ENCODE data around the gene OARD1.

The OARD1 gene

GRCh38 chr6:41047745-41048732, 24.1 kb downstream of the OARD1 start:
- DNase-seq: no peak

GRCh38 chr6:41047306-41047705, 24.9 kb downstream of the OARD1 start:
- no peak for DNase-seq

- DNase-seq: no peak
Observed at GRCh38 chr6:41046084-41046483, 26.1 kb downstream of the OARD1 start.

- no peak for DNase-seq
Observed at GRCh38 chr6:41045664-41046063, 26.5 kb downstream of the OARD1 start.

GRCh38 chr6:41043151-41043550, 29.0 kb downstream of the OARD1 start:
- DNase-seq: no peak

GRCh38 chr6:41042226-41043055, 29.7 kb downstream of the OARD1 start, which contains the start of gene TSPO2:
TSPO2 (plus strand) TSS chr6:41042467; CDS start chr6:41042986, 519 bp downstream.
- no peak for DNase-seq

- no peak for DNase-seq
Observed at GRCh38 chr6:41040940-41041536, 31.1 kb downstream of the OARD1 start.

- no peak for DNase-seq
Observed at GRCh38 chr6:41040101-41040939, 31.8 kb downstream of the OARD1 start.

- no peak for DNase-seq
Observed at GRCh38 chr6:41039060-41039998, 32.8 kb downstream of the OARD1 start, which contains the start of gene UNC5CL. UNC5CL (minus strand) TSS chr6:41039221; CDS start chr6:41035074, 4,147 bp downstream.

- DNase-seq: no peak
Observed at GRCh38 chr6:41038205-41038604, 34.0 kb downstream of the OARD1 start.

- no peak for DNase-seq
Observed at GRCh38 chr6:41037107-41037900, 34.9 kb downstream of the OARD1 start.

GRCh38 chr6:41036601-41037000, 35.6 kb downstream of the OARD1 start:
- no peak for DNase-seq

- DNase-seq: no peak
Observed at GRCh38 chr6:41036186-41036585, 36.0 kb downstream of the OARD1 start.

GRCh38 chr6:41033776-41034175, 38.4 kb downstream of the OARD1 start:
- no peak for DNase-seq

GRCh38 chr6:41032830-41033229, 39.3 kb downstream of the OARD1 start:
- DNase-seq: no peak

GRCh38 chr6:41028561-41029412, 43.4 kb downstream of the OARD1 start:
- DNase-seq: no peak

GRCh38 chr6:41027799-41028560, 44.2 kb downstream of the OARD1 start:
- peak; percentile 57 for DNase-seq

GRCh38 chr6:41027241-41027640, 44.9 kb downstream of the OARD1 start:
- DNase-seq: no peak

Measured in fibroblast of upper back skin (primary cell).